ENCODE results near the gene IGF1R.

IGF1R gene

DNA sequence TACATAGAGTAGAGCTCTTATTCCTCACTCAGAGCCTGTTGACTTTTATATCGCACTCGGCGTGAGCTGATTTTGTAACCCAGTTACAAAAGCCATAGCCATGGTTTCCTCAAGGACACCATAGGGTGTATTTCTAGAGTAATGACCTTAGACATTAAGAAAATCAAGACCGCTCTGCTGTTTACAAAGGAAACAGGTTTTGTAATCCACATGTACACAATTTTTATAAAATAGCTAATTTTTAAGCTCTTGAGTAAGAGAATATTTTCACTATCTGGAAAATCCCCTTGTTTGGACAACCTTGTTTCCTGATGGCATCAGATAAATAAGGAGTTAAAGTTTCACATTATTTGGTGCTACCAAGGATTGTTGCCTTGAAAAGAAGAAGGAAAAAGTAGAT lies 254.6 kb downstream of the IGF1R start:
- FAIRE-seq (no peak), DNase-seq (ENCODE audit: insufficient read length, low spot score) (no peak)
- no peak for TF ChIP-seq POLR2A (IDR thresholded peaks at IDR 0.05; ENCODE audit: low read depth, low read length)

DNA sequence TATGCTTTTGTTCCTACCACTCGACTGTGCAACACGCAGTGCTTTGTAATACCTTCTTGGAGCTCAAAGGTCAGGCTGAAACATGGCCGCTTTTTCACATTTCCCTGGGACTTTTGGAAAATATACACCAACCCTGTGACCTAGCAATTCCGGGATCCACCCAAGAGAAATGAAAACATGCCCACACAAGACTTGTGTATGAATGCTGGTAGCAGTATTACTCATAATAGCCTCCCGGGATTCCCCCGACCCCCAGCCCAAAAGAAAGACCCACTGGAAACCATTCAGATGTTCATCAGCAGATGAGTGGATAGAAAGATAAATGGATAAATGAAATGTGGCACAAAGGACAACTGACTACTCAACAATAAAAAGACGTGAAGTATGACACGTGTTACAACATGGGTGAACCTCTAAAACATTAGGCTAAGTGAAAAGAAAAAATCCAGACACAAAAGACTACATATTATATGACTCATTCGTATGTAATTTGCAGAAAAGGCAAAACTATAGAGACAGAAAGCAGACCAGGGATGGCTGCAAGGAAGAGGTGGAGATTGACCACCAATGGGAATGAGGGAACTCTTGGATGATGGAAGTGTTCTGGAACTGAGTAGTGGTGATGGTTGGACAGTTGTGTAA lies 255.2 kb downstream of the IGF1R start:
- no peak for FAIRE-seq
- DNase-seq (ENCODE audit: insufficient read length, low spot score), result no peak
- no peak for TF ChIP-seq POLR2A (IDR thresholded peaks at IDR 0.05; ENCODE audit: low read depth, low read length)

DNA sequence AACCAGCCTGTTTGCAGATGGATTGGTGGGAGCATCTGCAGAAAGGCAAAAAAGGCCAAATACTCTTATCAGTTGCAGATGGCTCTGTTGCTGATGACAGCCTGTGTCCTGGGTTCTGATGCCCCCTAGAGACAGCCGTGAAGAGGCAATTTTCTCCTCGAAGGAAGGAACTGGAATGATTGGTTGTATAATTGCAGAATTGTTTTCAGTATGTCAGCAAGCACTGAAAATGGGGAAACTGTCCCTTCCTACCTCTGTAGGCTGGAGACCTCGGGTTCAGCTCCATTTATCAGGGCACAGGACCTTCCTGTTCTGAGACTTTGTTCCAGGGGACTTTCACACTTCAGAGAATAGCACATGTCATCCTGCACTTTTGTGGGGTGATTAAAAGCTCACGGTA lies 256.2 kb downstream of the IGF1R start:
- DNase-seq (ENCODE audit: insufficient read length, low spot score) (no peak), FAIRE-seq (no peak)
- TF ChIP-seq POLR2A (IDR thresholded peaks at IDR 0.05; ENCODE audit: low read depth, low read length), result no peak

DNA sequence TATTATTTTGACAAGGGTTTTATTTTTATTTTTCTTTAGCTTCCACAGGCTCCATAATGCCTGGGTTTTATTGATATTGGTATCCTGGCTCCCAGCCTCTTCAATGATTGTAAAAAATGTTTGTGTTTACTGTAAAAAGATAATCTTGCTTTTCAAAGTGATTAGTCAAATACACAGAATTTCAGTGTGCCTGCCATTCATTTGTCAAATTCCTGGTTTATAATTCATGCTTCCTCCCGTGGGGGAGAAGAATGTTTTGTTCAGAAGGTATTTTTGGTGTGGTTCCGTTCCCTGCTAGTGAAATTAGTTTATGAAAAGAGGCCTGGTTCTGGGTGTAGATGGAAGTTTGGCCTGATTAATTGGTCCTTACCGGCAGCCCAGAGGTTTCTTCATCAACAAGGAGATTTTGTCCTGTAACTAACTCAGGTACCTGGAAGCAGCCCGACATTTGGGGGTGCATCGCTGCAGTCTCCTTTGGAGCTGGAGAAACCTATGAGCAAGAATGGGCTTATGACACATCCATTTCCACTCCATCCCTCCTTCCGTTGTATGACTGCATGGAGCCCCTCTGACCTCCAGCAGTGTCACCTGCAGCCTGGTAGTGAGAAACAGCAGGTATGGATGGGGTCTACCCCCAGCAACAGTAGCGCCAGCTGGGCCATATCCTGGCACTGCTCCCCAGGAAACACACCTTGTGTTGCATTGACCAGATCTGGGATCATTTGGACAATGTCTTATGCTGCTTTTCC lies 257.8 kb downstream of the IGF1R start:
- no peak for TF ChIP-seq POLR2A (IDR thresholded peaks at IDR 0.05; ENCODE audit: low read depth, low read length)
- no peak for FAIRE-seq
- DNase-seq (ENCODE audit: insufficient read length, low spot score), result no peak

DNA sequence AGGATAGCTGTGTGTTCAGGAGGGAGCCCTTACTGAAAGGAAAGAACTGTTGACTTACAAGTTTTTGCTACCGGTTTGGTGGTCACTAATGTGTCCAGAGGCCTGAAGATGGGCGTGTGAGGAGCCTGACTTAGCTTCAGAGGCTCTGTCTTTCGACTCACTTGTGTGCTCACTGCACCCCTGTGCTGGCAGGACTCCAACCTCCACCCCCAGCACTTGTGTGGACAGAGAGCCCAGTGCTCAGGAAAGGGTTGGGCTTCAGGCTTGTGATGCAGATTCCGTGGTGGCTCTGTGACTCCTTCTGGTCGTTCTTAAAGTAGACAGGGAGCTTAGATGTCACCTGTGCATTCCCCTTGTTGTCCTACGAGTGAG lies 258.4 kb downstream of the IGF1R start:
- FAIRE-seq (no peak), DNase-seq (ENCODE audit: insufficient read length, low spot score) (no peak)
- TF ChIP-seq POLR2A (IDR thresholded peaks at IDR 0.05; ENCODE audit: low read depth, low read length), result no peak

DNA sequence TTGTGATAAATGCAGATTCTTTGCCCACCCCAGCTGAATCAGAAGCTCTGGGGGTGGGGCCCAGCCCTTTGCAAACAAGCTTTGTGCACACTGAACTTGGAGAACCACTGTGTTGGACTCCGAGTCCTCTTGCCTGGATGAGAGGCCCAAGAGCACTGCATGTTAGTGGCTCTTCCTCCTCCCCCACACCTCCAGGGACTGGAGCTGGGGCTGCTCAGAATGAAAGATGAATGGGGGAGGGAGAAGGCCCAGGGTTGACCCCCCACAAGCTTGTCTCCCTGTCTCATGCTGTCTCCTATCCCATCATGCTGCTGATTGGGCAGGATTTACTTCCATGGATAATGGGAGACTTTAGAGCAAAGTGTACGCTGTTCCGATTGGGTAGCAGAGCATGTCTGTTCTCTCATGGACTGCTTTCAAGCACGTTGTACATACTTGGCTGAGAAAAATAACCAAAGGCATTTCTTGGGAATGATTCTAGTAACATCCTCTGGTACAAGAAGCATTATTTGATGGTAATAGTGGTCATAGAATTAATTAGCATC lies 259.7 kb downstream of the IGF1R start:
- no peak for TF ChIP-seq POLR2A (IDR thresholded peaks at IDR 0.05; ENCODE audit: low read depth, low read length)
- DNase-seq (ENCODE audit: insufficient read length, low spot score), result no peak
- FAIRE-seq, result no peak

DNA sequence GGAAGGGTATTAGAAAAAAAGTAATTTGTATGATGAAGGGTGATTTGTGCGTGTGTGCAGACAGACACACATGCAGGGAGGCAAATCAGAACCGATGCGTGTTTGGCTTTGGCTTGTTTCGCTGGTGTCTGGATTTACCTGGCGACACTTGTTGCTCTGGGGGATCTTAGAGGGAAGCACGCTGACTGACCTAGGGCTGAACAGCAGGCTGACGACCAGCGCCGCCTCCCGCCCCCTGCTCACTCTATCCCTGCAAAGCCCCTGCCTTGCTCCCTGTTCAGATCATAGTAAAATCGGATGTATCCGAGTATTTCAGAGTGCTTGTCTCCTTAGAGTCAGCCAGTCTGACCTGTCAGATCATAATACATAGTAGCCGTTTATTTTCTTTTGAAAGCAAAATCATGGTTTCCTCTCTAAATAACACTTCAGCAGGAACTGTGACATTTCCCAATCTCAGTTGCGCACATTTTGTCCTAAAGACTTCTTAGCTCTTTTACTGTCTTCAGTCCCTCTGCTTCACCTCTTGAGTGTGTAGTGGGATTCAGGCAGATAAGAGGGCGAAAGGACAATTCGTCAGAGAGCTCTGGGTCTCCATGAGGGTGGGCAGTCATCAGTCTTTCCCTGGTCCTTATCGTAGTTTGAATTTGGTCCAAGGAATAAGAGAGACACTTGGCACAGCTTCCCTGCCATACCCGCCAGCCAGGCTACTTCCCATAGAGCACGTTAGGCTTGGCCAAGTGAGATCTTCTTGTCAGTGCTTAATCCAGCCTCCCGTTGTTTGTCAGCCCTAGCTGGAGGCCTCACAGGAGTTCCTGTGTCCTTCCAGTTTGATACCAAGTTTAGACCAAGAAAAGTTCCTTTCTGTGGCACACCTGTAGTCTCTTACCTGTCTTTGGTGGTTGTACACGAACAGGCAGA lies 261.9 kb downstream of the IGF1R start:
- FAIRE-seq (no peak), DNase-seq (ENCODE audit: insufficient read length, low spot score) (no peak)
- TF ChIP-seq POLR2A (IDR thresholded peaks at IDR 0.05; ENCODE audit: low read depth, low read length), result no peak

DNA sequence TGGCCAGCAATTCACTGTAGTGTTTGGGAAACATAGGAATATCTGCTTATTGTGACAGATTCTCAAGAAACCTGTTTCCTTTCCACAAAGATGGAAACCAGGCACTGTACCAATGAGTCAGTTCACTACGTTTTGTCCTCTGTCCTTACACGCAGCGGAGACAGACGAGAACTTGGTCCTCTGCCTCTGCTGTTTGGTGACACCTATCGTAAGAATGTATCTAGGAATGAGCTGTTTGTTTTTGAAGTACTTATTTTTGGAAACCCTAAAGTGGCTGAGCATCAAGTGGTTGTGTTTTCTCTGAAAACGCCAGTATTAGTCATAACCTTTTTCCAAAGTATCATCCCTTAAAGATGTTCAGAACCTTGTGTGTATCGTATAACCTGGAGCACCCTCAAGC lies 266.3 kb downstream of the IGF1R start:
- TF ChIP-seq POLR2A (IDR thresholded peaks at IDR 0.05; ENCODE audit: low read depth, low read length), result no peak
- FAIRE-seq (no peak), DNase-seq (ENCODE audit: insufficient read length, low spot score) (peak; percentile 19)

DNA sequence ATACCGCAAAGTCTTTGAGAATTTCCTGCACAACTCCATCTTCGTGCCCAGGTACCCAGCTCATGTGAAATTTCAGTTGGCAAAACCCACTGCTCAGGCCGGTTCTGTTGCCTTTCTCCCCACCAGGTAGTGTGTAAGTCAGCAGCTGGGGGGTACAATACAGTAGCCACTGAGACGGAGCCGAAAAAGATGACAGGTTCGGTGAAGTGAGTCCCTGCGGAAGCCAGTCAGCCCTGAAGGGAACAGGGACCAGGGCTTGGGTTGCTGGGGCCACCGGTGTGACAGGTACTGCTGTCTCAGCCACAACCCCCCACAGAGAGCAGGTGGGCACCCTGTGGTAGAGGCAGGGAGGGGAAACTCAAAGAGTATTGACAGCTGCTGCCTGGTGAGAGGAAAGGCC lies 268.5 kb downstream of the IGF1R start:
- FAIRE-seq (no peak), DNase-seq (ENCODE audit: insufficient read length, low spot score) (no peak)
- no peak for TF ChIP-seq POLR2A (IDR thresholded peaks at IDR 0.05; ENCODE audit: low read depth, low read length)

DNA sequence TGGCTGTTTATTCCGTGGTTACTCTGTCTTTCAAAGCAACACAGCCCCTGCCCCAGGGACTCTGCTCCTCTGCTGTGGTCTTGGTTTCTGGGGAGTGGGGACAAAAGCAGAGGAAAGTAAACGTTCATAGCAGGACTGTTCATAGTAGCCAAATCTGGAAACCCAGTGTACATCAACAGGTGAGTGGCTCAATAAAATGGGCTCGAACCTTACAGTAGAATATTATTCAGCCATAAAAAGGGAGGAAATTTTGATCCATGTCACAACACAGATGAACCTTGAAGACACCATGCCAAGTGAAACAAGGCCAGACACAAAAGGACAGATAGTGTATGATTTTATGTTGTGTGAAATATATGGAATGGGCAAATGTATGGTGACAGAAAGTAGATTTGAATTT lies 269.1 kb downstream of the IGF1R start:
- no peak for TF ChIP-seq POLR2A (IDR thresholded peaks at IDR 0.05; ENCODE audit: low read depth, low read length)
- DNase-seq (ENCODE audit: insufficient read length, low spot score) (no peak), FAIRE-seq (no peak)

DNA sequence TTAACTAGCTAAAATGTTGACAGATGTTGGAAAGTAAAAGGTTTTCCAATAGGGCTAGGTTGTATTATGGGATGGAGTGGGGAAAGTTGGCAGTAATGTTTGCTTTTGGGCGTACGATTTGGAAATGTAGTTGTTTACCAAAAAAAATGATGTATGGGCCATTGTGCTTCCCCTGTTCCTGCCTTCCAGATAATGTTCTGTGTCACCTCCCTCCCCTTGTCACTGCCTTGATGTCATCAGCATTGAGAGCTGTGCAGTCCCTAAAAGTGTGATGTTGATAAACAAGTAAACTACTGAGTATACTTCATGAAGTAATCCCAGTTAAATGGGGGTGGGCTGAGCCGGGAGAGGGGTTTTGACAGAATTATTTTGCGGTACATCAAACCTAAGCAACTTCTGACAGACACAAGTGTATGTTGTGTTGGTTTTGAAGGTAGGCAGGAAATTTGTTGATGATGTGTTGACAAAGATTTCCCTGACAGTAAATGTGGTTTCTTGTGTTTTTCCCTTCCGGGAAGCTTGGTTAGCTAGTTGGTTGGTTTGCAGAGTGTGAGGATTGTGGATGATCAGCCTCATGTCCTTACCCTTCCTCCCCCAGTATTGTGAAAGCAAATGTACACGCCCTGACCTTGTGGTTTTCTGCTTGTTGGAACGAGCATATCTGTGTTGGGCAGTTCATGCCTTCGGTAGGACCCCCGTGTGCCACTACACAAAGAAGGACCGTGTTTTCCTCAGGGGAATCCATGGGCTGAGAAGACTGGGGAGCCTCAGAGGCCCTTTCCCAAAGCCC lies 271.9 kb downstream of the IGF1R start:
- TF ChIP-seq POLR2A (IDR thresholded peaks at IDR 0.05; ENCODE audit: low read depth, low read length), result no peak
- DNase-seq (ENCODE audit: insufficient read length, low spot score), result no peak
- no peak for FAIRE-seq

DNA sequence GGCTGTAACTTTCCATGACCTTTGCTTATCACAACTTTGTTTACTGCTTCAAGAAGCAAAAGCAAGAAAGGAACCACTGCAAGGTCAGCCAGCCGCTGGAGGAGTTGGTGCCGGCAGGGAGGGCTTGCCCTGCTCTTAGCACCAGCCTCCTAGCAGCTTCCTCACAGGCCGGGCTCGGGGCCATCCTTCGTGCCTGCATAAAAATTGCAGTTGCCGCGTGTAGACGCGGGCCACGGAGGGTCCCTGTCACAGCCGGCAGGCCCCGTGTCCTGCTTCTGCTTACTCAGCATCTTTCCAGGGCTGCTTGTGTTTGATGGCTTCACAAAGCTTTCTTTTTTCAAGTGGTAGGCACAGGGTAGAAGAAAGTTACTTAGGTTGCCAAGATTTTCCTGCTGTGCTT lies 274.8 kb downstream of the IGF1R start:
- DNase-seq (ENCODE audit: insufficient read length, low spot score) (no peak), FAIRE-seq (no peak)
- TF ChIP-seq POLR2A (IDR thresholded peaks at IDR 0.05; ENCODE audit: low read depth, low read length), result no peak

DNA sequence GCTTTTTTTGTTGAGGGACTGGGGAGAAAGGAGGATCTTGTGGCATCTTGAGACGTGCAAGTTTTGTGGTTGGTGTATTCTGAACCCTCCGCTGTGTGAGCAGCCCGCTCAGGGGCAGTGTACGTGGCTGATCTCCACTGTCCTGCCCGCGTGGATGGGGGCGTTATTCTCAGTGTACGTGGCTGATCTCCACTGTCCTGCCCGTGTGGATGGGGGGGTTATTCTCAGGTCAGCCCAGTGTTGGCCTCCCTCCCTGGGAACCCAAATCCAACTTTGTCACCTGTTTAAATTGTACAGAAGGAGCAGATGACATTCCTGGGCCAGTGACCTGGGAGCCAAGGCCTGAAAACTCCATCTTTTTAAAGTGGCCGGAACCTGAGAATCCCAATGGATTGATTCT lies 275.2 kb downstream of the IGF1R start:
- DNase-seq (ENCODE audit: insufficient read length, low spot score), result no peak
- TF ChIP-seq POLR2A (IDR thresholded peaks at IDR 0.05; ENCODE audit: low read depth, low read length), result no peak
- no peak for FAIRE-seq

All from H54 (cell line).